GM12874 (cell line): Measurements from ENCODE around the gene TRIM2.

Experiments
- TF ChIP-seq, protein P1 (sequence below): IDR thresholded peaks from 2 replicates; pipeline ENCODE4 v1.5.1; 2011; ENCODE audit warnings: low read depth, mild to moderate bottlenecking, control low read depth, low read length, moderate library complexity; ENCODE audit not compliant: insufficient read depth

The TRIM2 gene

DNA sequence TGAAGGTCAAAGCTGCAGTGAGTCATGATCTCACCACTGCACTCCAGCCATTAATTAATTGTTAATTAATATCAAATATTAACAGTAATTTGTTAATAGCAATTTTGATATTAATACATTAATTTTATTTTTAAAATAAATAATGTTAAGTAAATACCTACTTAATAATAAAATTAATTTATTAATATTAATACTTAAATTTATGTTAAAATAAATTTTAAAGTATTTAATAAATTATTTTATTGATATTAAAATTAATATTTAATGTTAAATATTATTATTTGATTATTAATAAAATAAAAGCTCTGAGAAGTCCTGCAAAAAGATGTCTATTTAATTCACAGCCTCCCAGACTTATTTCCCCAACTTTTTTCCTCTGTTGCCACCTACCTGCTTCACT lies 25.1 kb upstream of the TRIM2 start:
- TF ChIP-seq, protein P1, sequence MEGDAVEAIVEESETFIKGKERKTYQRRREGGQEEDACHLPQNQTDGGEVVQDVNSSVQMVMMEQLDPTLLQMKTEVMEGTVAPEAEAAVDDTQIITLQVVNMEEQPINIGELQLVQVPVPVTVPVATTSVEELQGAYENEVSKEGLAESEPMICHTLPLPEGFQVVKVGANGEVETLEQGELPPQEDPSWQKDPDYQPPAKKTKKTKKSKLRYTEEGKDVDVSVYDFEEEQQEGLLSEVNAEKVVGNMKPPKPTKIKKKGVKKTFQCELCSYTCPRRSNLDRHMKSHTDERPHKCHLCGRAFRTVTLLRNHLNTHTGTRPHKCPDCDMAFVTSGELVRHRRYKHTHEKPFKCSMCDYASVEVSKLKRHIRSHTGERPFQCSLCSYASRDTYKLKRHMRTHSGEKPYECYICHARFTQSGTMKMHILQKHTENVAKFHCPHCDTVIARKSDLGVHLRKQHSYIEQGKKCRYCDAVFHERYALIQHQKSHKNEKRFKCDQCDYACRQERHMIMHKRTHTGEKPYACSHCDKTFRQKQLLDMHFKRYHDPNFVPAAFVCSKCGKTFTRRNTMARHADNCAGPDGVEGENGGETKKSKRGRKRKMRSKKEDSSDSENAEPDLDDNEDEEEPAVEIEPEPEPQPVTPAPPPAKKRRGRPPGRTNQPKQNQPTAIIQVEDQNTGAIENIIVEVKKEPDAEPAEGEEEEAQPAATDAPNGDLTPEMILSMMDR, result no peak

DNA sequence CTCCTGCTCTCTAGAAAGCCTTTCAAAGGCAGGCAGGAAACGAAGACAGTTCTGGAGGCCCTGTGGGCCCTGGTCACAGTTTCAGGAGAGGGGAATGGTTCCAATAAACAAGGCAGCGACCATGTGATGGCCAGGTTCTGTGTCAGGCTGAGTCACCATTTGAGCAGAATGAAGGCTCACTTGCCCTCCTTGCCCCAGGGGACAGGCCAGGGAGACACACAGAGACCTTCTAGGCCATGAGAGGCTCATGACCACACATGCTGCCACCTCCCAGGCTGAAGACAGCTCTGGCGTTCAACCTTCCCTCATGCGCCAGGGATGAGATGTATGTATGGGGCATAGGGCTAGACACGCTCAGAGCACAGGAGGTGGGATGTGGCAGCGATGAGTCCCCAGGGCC lies 22.9 kb upstream of the TRIM2 start:
- TF ChIP-seq, protein P1, result no peak

DNA sequence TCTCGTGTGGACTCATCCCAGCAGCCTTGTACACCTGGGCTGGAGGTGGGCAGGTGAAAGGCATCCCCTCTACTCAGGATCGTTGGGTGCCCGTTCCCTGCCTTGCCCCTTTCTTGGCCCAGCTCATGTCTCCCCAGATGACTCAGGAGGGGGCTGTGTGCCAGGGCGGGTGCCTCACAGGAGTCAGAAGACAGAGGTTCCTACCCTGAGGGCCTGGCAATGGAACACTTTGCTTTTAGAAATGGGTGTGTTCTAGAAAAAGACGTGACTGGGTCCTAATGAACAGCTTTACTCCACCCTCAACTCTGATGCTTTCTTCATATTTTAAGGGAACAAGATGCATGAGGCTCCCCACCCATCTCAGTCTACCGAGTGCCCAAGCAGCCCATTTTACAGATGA lies 22.5 kb upstream of the TRIM2 start:
- TF ChIP-seq, protein P1, result no peak

- TF ChIP-seq, protein P1, result no peak
Measured at GRCh38 chr4:153183146-153183545, 21.1 kb upstream of the TRIM2 start.

- TF ChIP-seq, protein P1, result no peak
Measured at GRCh38 chr4:153185331-153185852, 18.9 kb upstream of the TRIM2 start.

- TF ChIP-seq, protein P1, result no peak
Measured at GRCh38 chr4:153186046-153186728, 18.1 kb upstream of the TRIM2 start.

DNA sequence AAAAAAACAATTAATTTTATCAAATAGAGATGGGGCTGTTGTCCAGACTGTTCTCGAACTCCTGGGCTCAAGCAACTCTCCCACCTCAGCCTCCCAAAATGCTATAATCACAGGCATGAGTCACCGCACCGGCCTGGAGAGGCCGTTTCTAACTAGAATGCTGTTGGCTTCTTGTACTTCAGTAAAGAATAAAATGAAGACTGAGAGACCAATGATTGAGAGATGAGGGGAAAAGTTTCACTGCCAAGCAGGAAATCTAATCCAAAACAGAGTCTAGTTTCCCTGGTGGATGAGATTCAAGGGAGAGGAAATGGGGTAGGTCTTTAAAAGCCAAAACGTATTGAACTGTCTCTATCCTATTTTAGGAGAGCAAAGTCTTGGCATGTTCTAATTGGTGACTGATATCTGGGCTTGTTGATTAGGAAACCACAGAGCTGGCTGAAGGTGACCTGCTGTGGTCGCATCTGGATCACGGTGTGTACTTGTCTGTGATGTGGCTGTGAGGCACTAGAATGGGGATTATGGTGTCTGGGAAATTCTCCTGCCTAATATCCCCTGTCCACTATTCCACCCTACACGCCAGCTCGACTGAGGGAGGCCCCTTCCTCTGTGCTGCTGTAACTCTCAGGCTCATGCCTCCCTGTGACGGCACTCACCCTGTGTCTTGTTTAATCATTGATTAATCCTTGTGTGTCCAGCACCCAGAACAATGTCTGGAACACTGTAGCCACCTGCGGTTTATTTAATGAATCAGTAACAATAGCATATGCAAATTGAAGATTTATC lies 15.0 kb upstream of the TRIM2 start:
- TF ChIP-seq, protein P1, result no peak
